GM03348 (cell line): ENCODE measurements around the gene SPATA2.
"Not testable (repeated sequence)": the region's sequence is repeated elsewhere in the genome, so short reads cannot be mapped to it uniquely, and the experiment has no call there.

Experiments
- DNase-seq: peaks from one replicate; pipeline ENCODE4 v3.0.0; 2012; ENCODE audit warnings: low spot score

Gene SPATA2, protein sequence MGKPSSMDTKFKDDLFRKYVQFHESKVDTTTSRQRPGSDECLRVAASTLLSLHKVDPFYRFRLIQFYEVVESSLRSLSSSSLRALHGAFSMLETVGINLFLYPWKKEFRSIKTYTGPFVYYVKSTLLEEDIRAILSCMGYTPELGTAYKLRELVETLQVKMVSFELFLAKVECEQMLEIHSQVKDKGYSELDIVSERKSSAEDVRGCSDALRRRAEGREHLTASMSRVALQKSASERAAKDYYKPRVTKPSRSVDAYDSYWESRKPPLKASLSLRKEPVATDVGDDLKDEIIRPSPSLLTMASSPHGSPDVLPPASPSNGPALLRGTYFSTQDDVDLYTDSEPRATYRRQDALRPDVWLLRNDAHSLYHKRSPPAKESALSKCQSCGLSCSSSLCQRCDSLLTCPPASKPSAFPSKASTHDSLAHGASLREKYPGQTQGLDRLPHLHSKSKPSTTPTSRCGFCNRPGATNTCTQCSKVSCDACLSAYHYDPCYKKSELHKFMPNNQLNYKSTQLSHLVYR

DNA sequence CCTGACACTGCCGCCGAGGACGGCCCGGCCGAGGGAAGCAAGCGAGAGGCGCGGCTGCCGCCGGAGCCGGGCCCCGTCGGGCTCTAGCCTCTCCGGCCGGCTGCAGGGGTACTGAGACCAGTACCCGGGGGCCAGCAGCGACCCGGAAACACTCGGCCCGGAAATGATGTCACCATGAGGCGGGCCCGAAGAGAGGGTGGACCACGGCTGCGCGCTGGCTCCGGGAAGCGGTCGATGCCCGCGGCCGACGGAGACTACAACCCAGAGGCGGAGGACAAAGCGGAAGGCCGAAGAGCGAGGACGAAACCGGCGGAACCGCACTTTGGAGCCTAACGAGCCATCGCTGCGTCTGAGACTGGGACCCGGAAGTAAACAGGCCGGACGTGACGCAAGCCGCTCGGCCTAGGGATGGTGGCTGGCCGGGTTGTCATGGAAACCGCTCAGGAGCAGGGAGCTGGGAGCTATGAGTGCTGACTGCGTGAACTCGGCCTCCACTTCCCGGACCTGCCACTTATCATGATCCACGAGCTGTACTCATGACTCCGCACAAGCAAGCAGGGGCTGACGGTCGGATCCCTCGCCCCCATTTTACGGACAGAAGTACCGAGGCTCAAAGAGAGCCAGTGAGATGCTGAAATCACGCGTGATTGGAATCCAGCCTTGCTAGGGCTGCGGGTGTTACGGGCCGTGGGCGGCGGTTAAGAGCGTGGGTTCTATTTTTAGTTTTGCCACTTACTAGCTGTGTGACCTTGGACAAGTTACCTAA lies at the start of gene SPATA2:
SPATA2 (minus strand) TSS at position 150 of the 766 bp plus-strand sequence. CDS start 7,039 bp downstream, outside the sequence.
- peak; percentile 97 for DNase-seq

DNA sequence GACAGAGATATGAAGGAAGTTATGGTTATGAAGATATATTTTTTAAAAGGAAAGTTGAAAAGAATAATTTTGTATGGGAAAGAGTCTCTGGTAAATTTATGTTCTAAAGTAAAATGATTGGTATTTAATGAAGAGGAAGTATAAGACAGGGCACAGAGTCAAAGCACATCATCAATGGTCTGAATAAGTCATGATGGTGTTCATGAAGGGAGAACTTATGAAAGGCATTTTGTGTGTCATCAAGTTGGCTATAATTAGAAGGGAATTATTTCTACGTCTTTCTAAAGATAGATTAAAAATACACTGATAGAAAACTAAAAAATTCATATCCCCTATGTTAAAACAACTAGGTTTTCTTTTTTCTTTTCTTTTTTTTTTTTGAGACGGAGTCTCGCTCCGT lies 46.1 kb upstream of the SPATA2 start:
- DNase-seq: peak; percentile 31

DNA sequence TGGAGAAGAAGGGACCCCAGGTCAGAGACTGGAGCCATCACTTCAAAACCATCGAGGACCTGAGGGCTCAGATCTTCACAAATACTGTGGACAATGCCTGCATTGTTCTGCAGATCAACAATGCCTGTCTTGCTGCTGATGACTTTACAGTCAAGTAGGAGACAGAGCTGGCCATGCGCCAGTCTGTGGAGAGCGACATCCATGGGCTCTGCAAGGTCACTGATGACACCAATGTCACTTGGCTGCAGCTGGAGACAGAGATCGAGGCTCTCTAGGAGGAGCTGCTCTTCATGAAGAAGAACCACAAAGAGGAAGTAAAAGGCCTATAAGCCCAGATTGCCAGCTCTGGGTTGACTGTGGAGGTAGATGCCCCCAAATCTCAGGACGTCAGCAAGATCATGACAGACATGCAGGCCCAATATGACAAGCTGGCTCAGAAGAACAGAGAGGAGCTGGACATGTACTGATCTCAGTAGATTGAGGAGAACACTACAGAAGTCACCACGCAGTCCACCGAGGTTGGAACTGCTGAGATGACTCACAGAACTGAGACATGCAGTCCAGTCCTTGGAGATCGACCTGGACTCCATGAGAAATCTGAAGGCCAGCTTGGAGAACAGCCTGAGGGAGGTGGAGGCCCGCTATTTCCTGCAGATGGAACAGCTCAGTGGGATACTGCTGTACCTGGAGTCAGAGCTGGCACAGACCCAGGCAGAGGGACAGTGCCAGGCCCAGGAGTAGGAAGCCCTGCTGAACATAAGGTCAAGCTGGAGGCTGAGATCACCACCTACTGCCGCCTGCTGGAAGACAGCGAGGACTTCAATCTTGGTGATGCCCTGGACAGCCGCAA lies 42.0 kb upstream of the SPATA2 start:
- DNase-seq: not testable (repeated sequence)

DNA sequence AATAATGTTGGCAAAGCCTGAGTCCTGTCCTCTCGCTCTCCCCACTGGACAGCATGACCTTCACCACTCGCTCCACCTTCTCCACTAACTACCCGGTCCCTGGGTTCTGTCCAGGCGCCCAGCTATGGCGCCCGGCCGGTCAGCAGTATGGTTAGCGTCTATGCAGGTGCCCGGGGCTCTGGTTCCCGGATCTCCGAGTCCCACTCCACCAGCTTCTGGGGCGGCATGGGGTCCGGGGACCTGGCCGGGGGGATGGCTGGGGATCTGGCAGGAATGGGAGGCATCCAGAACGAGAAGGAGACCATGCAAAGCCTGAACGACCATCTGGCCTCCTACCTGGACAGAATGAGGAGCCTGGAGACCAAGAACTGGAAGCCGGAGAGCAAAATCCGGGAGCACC lies 41.4 kb upstream of the SPATA2 start:
- no peak for DNase-seq

DNA sequence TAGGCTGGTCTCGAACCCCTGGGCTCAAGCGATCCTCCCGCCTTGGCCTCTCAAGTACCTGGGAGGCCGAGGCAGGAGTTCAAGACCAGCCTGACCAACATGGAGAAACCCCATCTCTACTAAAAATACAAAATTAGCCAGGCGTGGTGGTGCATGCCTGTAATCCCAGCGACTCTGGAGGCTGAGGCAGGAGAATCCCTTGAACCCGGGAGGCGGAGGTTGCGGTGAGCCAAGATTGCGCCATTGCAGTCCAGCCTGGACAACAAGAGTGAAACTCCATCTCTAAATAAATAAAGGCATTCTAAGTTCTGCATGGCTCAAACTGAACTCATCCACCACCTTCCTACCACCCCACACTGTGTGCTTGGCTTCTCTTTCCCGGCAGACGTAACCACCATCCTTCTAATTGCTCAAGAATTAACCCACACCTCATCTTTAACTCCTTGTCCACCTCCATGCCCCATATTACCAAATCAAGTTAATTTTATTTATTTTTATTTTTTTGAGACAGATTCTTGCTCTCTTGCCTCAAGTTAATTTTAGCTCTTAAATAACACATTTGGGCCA lies 40.6 kb upstream of the SPATA2 start:
- not testable (repeated sequence) for DNase-seq

DNA sequence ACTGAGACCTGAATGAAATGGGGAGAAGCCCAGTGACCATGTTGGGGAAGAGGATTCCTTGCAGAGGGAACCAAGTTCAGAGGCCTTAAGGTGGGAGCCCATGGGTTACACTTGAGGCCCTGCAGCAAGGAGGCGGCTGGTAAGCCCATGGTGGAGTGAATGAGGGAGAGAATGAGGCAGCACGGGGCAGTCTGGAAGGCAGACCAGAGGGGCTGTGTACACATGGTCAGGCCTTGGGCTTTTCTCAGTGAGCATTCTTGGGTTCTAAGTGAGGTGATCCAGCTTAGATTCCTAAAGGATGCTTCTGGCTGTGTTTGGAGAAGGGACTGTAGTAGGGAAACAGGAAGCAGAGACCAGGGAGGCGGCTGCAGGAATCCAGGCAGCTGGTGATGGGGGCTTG lies 39.8 kb upstream of the SPATA2 start:
- no peak for DNase-seq

DNA sequence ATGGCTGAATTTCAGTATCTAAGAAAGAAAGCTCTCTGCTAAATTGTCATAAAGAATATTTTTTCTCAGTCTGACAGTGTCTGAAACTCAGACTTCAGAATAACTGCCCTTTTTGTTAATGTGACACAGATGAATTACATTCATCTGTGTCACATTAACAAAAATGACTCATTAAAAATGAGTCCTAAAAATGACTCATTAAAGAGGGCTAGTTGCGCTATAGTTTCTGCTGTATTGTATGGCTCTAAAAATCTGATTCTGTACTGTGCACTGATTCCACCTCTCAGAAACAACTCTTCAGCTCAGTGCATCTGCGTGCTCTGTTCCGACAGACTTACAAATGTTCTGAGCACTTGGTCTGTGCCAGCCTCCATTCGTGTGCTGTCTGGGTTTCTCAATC lies 35.8 kb upstream of the SPATA2 start:
- peak; percentile 52 for DNase-seq

DNA sequence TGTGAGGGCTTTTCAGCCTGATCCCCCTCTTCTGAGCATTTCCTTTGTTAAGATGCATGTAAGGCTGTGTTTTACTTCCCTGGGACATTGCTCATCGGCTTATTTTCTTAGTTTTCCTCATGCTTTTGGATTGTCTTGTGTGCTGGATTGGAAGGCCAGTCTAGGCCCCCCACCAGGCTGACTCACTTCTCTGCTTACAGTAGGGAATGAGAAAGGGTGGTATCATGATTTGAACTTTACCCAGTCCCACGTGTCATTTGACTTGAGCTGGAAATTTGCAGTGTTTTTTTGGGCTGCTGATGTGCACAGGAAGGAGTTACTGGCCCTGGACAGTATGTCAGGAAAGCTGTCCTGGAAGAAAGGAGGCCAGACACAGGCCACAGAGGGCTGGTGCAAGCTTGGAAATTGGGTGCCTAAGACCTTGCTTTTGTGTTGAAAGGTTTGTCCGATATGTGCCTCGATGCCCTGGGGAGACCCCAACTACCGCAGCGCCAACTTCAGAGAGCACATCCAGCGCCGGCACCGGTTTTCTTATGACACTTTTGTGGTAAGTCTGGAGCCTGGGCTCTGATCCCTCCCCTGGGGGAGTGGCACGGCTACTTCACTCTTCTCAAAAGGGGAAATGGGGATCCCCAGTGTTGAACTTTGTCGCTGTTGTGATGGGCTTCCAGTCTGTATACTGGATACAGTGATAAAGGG lies 33.6 kb upstream of the SPATA2 start:
- DNase-seq: peak; percentile 71

DNA sequence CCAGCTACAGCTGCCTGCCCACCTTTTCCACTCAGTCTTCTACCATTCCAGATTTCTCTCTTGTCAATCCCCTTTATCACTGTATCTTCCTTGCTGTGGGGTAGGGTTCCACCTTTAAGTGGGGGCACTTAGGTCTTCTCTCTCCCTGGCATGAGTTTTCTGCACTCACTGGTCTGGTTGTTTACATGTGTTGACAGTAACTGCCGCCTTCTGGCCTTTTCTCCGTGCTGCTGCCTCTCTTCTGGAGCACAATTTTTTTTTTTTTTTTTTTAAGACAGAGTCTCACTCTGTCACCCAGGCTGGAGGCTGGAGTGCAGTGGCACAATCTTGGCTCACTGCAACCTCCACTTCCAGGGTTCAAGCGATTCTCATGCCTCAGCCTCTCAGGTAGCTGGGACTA lies 32.8 kb upstream of the SPATA2 start:
- no peak for DNase-seq

DNA sequence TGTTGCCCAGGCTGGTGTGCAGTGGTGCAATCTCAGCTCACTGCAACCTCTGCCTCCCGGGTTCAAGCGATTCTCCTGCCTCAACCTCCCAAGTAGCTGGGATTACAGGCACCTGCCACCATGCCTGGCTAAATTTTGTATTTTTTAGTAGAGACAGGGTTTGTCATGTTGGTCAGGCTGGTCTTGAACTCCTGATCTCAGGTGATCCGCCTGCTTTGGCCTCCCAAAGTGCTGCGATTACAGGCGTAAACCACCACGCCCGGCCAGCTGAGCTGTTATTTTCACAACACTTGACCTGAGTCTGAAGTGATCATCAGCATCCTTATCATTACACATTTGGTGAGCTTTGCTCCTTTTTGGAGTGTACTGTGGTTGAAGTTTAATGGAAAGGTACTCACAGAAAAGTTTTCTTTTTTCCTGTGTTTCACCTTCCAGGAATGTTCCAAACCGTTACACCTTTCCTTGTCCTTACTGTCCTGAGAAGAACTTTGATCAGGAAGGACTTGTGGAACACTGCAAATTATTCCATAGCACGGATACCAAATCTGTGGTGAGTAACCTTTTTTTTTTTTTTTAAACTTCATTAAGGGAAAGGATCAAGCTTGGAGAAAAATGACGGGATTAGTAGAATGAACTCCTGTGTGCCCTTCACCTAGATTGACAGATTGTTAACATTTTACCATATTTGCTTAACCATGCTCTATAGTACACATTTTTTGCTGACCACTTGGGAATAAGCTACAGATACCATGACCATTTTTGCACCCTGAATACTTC lies 30.6 kb upstream of the SPATA2 start:
- no peak for DNase-seq

DNA sequence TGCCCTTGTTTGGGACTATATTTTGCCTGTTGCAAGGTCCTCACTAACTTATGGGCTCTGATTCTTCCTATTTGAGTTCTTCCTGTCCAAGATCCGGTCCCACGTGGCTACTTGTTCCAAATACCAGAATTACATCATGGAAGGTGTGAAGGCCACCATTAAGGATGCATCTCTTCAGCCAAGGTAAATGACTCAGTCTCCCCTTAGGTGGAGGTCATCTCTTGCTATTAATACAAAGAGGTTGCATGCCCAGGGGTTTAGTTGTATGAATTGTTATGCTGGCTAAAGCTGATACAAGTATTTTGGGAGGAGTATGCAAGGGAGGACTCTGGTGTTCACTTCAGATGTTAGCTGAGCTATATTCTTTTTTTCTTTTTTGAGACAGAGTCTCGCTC lies 30.0 kb upstream of the SPATA2 start:
- DNase-seq: no peak

DNA sequence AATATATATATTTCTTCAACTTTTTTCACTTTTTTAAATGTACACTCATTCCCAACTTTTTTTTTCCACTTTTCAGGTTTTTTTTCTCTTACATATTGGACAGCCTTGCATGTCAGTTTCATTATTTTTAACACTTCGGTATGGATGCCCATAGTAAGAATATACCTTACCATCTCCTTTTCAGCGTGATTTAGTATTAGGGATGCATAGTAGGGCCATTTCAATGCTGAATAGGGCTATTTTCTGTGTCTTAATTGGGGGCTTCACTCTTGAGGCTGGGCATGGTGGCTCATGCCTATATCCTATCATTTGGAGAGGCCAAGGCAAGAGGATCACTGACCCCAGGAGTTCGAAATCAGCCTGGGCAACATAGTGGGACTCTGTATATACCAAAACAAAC lies 27.6 kb upstream of the SPATA2 start:
- no peak for DNase-seq

DNA sequence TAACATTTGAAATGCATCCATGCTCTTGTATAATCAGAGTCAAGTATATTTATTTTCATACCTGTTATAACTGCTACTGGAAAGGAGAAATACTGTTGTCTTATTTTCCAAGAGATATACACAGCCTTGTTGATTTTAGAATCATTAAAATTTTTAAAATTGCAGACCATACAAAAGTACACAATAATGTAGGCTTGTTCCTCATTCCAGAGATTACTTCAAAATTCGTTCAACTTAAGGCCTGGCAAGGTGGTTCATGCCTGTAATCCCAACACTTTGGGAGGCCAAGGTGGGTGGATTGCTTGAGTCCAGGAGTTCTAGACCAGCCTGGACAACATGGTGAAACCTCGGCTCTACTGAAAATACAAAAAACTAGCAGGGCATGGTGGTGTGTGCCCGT lies 27.0 kb upstream of the SPATA2 start:
- DNase-seq: no peak

DNA sequence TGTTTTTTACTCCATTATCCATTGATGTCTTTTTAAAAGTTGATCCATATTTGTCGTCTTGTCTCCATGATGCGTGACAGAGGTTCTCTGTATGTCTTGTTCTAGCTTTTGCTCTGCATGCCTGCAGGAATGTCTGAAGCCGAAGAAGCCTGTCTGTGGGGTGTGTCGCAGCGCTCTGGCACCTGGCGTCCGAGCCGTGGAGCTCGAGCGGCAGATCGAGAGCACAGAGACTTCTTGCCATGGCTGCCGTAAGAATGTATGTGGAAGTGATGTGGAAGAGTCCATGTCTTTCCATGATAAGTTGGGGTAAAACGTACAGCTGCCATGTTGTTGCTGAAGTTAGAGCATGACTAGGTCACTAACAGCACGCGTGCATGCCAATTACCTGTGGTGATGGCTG lies 26.1 kb upstream of the SPATA2 start:
- no peak for DNase-seq

DNA sequence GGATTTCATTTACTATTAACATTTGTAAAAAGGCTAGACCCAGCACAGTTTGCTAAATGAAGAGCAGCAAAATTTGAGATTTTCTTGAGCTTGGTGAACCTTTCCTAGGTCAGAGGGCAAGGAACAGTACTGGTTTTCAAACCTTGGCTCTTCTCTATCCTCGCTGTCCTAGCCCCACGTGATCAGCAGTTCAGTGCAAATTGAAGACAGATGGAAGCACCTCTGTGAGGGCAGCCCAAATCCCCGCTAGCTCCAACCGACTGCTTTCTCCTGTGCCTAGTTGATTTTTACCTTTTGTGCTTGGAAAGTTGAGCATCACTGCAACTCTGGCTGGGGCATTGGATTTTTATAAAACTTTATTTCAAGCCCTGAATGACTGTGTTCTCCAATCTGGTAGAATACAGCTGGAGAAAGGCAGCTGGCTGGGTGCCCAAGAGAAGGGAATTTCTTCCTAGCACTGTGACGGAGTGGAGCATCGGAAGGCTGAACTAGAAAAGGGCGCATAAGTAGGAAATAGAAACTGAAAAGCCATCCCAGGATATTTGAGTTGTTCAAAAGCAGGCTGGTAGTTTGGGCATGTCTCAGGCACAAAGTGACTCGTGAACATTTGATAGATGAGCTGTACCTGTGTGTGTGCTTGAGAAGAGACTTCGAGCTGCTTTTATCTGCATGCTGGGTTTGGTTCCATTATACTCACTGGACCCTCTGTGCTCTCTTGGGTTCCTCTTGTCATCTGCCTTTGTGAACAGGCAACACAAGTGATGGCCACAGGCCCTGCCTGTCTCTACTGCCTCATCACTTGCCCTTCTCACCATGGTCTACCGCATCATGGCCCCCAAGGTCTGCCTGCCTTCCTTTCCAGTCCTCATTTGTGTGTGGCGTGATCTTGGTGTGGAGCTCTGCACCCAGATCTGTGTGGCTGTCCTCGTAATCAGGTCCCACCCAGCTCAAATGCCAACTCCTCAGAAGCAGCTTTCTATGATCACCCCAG lies 23.1 kb upstream of the SPATA2 start:
- DNase-seq: peak; percentile 52

DNA sequence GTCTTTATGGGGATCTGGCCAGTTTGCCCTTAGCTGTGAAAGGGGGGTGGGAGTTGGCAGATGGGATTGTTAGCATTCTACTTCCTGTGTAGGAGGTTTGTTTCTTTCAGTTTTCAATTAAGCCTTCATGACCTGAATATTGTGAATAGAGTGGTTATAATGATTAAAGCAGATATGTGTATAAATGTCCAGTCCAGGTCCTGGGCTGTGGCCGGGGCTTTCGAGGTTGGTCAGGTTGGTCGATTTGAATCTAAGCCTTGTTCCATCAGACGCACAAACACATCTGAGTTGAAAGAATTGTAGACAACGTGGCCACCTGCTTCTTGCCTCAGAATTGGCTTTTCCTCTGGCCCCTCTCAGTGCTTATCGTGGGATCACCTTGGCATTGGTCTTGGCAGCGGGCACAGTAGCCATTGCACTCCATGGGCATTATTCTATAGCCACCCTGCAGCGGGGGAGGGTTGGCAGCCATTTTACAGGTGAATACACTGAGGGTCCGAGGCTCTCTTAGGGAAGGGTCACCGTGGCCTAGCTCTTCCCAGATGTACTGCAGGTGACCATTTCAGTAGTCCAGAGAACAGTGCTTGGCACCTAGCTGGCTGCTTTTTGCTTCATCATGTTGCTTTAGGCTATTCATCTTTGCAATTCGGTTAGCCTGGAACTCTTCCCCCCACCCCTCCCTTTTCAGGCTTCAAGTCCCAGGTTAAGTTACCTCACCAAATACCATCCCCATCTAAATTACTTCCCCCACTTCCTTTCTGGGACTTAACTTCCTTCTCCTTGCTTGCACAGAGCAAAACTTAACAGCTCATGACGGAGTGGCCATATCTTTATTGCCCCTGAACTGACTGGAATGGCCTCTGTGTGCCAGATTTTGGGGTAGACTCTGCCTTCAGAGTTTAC lies 21.9 kb upstream of the SPATA2 start:
- DNase-seq: peak; percentile 19

DNA sequence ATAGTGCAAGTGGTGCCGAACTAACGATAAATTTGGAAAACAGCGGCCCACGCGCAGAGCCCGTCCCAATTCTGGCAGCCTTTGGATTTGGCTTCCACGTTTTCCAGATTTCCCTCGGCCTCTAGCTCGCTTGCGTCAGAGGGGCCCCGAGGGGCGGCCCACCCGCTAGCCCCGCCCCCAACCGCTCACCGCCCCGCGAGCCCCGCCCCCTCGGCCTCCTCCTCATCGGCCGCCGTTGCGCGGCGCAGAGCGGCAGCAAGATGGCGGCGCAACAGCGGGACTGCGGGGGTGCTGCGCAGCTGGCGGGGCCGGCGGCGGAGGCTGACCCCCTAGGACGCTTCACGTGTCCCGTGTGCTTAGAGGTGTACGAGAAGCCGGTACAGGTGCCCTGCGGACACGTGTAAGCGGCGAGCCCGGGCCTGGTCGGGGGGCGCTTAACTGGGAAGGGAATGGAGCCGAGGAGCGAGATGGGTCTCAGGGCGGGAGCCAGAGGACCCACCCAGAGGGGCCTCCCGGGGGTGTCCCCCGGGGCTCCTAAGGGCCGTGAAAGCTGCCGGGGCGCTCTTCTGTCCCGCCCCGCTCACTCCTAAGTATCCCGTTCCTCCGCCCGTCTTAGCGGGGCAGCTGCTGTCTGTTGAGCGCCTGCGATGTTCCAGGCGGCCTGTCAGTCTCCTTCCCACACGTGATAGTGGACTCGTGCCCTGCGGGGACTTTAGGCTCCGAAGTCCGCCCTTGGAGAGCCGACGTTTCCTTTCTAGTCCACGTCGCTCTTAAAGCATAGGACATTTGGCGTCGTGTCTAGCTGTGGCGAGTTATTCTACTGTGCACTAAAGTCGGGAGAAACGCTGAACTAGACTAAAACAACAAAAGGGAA lies 21.1 kb upstream of the SPATA2 start, which contains the start of gene RNF114:
RNF114 (plus strand) TSS at position 245 of the 874 bp plus-strand sequence; CDS start at position 261, 16 bp downstream.
- DNase-seq: peak; percentile 100
